ENCODE measurements around the gene MMS22L.

- no peak for TF ChIP-seq FOXP2 (optimal IDR thresholded peaks at IDR 0.05; ENCODE audit: control extremely low read depth, extremely low read length, insufficient read depth)
- no peak for TF ChIP-seq POLR2AphosphoS5 (IDR thresholded peaks at IDR 0.05; ENCODE audit: borderline replicate concordance, low read depth, low read length)
- TF ChIP-seq EZH2 (IDR thresholded peaks at IDR 0.05) = no peak
Measured at GRCh38 chr6:97151601-97152000, 131.4 kb downstream of the MMS22L start.
